Measurements from ENCODE around the gene KMT2D.

GRCh38 chr12:49044660-49045059 is 15.9 kb downstream of the KMT2D start:
- TF ChIP-seq CTCF (IDR thresholded peaks at IDR 0.05) (no peak), POLR2A (IDR thresholded peaks at IDR 0.05) (no peak)
